Spleen (tissue), 7 donors: ENCODE results near the gene XIRP2.

Source experiments
- CTCF ChIP-seq, 11 experiments: fragments of 200-600 bp in 7 of 11; fragments of 450-650 bp in 4 of 11; sonication (generic) in 4 of 11; IDR thresholded peaks in 8 of 11; conservative IDR thresholded peaks in 3 of 11; 1 replicate in 7 of 11; 2 replicates in 4 of 11; pipeline versions ENCODE4 v1.4.0 to v1.8.0; 2016 to 2021; ENCODE audit warnings: antibody characterized with exemption in 11 of 11, inconsistent platforms in 4 of 11, mild to moderate bottlenecking in 1 of 11
- POLR2A ChIP-seq, 3 donors: fragments of 450-650 bp; IDR thresholded peaks; one replicate each; pipeline ENCODE4 v1.5.1; 2017; ENCODE audit warnings: antibody characterized with exemption in 3 of 3, mild to moderate bottlenecking in 1 of 3
- POLR2AphosphoS5 ChIP-seq, 3 donors: sonication (generic); formaldehyde crosslinking; IDR thresholded peaks; one replicate each; pipeline ENCODE4 v1.5.1; 2017; ENCODE audit warnings: antibody characterized with exemption in 3 of 3
- donor health status: DM: no; HTN: no; CAD: no; lungs with moderate emphysema.
- donor health status: DM: no; HTN: no; CAD: no.
- donor health status: DM: no; HTN: no; CAD: no.

DNA sequence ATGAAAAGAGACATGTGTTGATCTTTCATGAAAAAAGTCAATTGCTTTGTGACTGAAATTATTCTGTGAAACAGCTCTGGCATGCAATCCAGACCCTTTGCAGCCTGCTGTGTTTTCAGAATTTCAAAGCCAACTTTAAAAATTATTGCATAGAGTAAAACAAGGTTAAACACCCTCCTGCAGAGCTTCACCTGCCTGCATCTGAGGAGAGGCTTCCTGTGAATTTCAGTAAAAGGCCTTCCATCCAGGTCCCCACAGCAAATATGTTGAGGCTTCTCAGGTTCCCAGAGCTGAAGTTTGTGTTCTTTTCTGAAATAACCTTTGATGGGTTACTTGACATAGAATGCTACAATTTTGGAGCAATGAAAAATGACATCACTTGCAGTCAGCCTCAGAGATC lies 4.1 kb downstream of the XIRP2 start:
- TF ChIP-seq CTCF (IDR thresholded peaks at IDR 0.05 in 8 of 11, conservative IDR thresholded peaks at IDR 0.05 in 3 of 11) (no peak), POLR2A (IDR thresholded peaks at IDR 0.05) (no peak), POLR2AphosphoS5 (IDR thresholded peaks at IDR 0.05) (no peak)
